Fibroblast of lung (primary cell): ENCODE measurements around the gene ZNF688.

Experiments used
- CTCF ChIP-seq, 2 donors: IDR thresholded peaks in 1 of 2; conservative IDR thresholded peaks in 1 of 2; 1 replicate in 1 of 2; 2 replicates in 1 of 2; pipeline ENCODE4 v1.5.1; 2011 to 2012; ENCODE audit warnings: low read length in 2 of 2, control low read depth in 1 of 2, inconsistent platforms in 1 of 2, low read depth in 1 of 2, mild to moderate bottlenecking in 1 of 2
- EZH2 ChIP-seq: IDR thresholded peaks from 2 replicates; pipeline ENCODE4 v1.5.1; 2012; ENCODE audit warnings: low read length, control low read depth, mild to moderate bottlenecking; ENCODE audit errors: missing control alignments

DNA sequence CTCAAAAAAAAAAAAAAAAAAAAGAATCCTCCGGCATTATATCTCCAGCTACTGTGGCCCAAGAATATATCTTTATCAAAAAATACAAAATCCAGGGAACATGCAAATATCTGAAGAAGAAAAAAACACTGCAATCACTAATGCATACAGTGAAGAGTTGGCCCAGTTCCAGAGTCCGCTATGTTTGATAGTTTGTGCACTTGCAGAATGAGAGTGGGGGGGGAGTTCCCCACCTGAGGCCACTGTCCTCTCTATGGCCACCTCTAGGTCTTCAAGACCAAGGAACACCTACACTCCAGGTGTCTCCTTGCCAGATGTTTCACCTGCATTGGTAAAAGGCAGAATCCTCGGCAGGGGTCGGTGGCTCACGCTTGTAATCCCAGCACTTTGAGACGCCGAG, 9.9 kb upstream of the ZNF688 start:
- TF ChIP-seq CTCF (conservative IDR thresholded peaks at IDR 0.05 in 1 of 2, IDR thresholded peaks at IDR 0.05 in 1 of 2; ENCODE audit: low read depth in 1 of 2, low read length in 2 of 2) (no peak), EZH2 (no peak)
